ENCODE results near the gene ESYT2. TPM values are rescaled to one million over a fixed set of nuclear protein-coding genes. Genes with fewer than 3 reads are reported as not detected.

Gene ESYT2
- polyA plus RNA-seq, 3 donors = 14.0 to 24.1 (median 22.0) TPM

GRCh38 chr7:158802535-158803366 lies 26.6 kb downstream of the ESYT2 start:
- peaks cover 95% of the 10 kb centered on the region for H3K79me2 ChIP-seq (ENCODE audit: insufficient read depth, low read length)
- Mint-ChIP-seq H3K36me3 (peaks cover 27 to 42% of the 10 kb centered on the region in 2 donors), H3K4me3 (no peak overlapping the region), H3K9me3 (peaks cover 4 to 10% (median 6%) of the 10 kb centered on the region in 7 donors), H3K27ac (peak overlapping the region in 5 of 7 donors; percentile 7 to 57 (median 46)), H3K4me1 (peaks cover 6% of the 10 kb centered on the region), H3K27me3 (ENCODE audit: low read depth in 3 of 3) (no peaks in the 10 kb centered on the region)
- H3K27me3 ChIP-seq (ENCODE audit: control insufficient read depth in 2 of 2, insufficient read depth in 2 of 2, low read length in 2 of 2) = no peaks in the 10 kb centered on the region
- H3K27ac ChIP-seq (ENCODE audit: low read depth in 1 of 2, low read length in 2 of 2) = peak overlapping the region in 1 of 2 donors; percentile 59
- H3K9me3 ChIP-seq (replicated peaks in 1 of 2; ENCODE audit: control insufficient read depth in 1 of 2, insufficient read depth in 1 of 2, low read length in 2 of 2) = peaks cover 5 to 7% of the 10 kb centered on the region in 2 donors
- H3K4me3 ChIP-seq (replicated peaks in 1 of 3; ENCODE audit: low read depth in 2 of 3, low read length in 3 of 3) = no peak overlapping the region
- intact Hi-C loops (cut with micrococcal nuclease) = loop anchor here in 1 of 2 donors (10.0 kb wide), 1 partner anchor 52 kb away; the partner anchor contains the start of gene DYNC2I1
- TF ChIP-seq CTCF (IDR thresholded peaks at IDR 0.05) = no peak
- H3K9ac ChIP-seq (ENCODE audit: insufficient read depth, low read length, poor library complexity, severe bottlenecking) = no peak overlapping the region
- no peak overlapping the region for H2AFZ ChIP-seq (ENCODE audit: insufficient read depth, low read depth, low read length, poor library complexity, severe bottlenecking)
- no peak overlapping the region for H3K4me2 ChIP-seq (replicated peaks; ENCODE audit: extremely low read depth, low read length, poor library complexity, severe bottlenecking)
- peaks cover 41% of the 10 kb centered on the region for H4K20me1 ChIP-seq (ENCODE audit: insufficient read depth, low read length)
- peaks cover 3 to 36% of the 10 kb centered on the region in 2 donors for H3K36me3 ChIP-seq (replicated peaks in 1 of 2; ENCODE audit: control insufficient read depth in 1 of 2, insufficient read depth in 2 of 2, low read length in 2 of 2)
- 32% methylated on average over 8 of the region's 9 CpGs for WGBS (ENCODE audit: insufficient coverage)
- H3K4me1 ChIP-seq (ENCODE audit: control insufficient read depth in 1 of 2, insufficient read depth in 2 of 2, low read length in 2 of 2) = peaks cover 7 to 14% of the 10 kb centered on the region in 2 donors
- no peak for DNase-seq

GRCh38 chr7:158798741-158799140 lies 30.6 kb downstream of the ESYT2 start:
- Histone ChIP-seq H3K4me1 (ENCODE audit: control insufficient read depth in 1 of 2, insufficient read depth in 2 of 2, low read length in 2 of 2) (peaks cover 7 to 14% of the 10 kb centered on the region in 2 donors), H4K20me1 (ENCODE audit: insufficient read depth, low read length) (peaks cover 41% of the 10 kb centered on the region), H3K9ac (ENCODE audit: insufficient read depth, low read length, poor library complexity, severe bottlenecking) (no peak overlapping the region), H3K4me3 (replicated peaks in 1 of 3; ENCODE audit: low read depth in 2 of 3, low read length in 3 of 3) (no peak overlapping the region), H3K4me2 (replicated peaks; ENCODE audit: extremely low read depth, low read length, poor library complexity, severe bottlenecking) (no peak overlapping the region), H2AFZ (ENCODE audit: insufficient read depth, low read depth, low read length, poor library complexity, severe bottlenecking) (no peak overlapping the region), H3K36me3 (replicated peaks in 1 of 2; ENCODE audit: control insufficient read depth in 1 of 2, insufficient read depth in 2 of 2, low read length in 2 of 2) (peaks cover 43 to 48% of the 10 kb centered on the region in 2 donors), H3K27me3 (ENCODE audit: control insufficient read depth in 2 of 2, insufficient read depth in 2 of 2, low read length in 2 of 2) (no peaks in the 10 kb centered on the region), H3K27ac (ENCODE audit: low read depth in 1 of 2, low read length in 2 of 2) (peak overlapping the region in 1 of 2 donors; percentile 0), H3K79me2 (ENCODE audit: insufficient read depth, low read length) (peaks cover 79% of the 10 kb centered on the region), H3K9me3 (replicated peaks in 1 of 2; ENCODE audit: control insufficient read depth in 1 of 2, insufficient read depth in 1 of 2, low read length in 2 of 2) (no peaks in the 10 kb centered on the region)
- H3K4me1 Mint-ChIP-seq = peaks cover 6% of the 10 kb centered on the region
- no peak overlapping the region for H3K4me3 Mint-ChIP-seq
- intact Hi-C loops (cut with micrococcal nuclease) = no loop called here
- H3K27ac Mint-ChIP-seq = no peak overlapping the region
- H3K9me3 Mint-ChIP-seq = peaks cover 0 to 2% (median 0%) of the 10 kb centered on the region in 7 donors
- peaks cover 39 to 55% of the 10 kb centered on the region in 2 donors for H3K36me3 Mint-ChIP-seq
- DNase-seq = no peak
- no CpG with 5 or more reads among the region's 1 CpG for WGBS (ENCODE audit: insufficient coverage)
- no peaks in the 10 kb centered on the region for H3K27me3 Mint-ChIP-seq (ENCODE audit: low read depth in 3 of 3)
- TF ChIP-seq CTCF (IDR thresholded peaks at IDR 0.05) = no peak

Measured in CD14-positive monocyte (primary cell).